ENCODE results near the gene CAPN8.
"Not testable (repeated sequence)": the region's sequence is repeated elsewhere in the genome, so short reads cannot be mapped to it uniquely, and the experiment has no call there.

CAPN8 gene

DNA sequence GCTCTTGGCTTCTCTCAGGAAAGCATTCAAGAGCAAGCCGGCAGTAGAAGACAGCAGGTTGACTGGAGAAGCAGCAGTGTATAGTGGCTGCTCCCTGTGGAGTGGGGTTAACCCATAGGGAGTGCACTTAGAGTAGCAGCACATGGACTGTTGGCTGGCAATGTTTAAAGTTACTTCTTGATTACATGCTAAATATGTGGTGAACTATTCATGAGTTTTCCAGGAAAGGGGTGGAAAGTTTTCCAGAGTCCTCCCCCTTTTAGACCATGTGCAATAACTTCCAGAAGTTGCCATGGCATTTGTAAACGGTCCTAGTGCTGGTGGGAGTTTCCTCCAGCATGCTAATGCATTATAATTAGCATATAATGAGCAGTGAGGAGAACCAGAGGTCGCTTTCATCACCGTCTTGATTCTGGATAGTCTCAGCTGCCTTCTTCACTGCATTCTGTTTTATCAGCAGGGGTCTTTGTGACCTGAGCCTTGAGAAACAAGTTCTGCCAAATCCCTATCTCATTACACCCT, 140.5 kb downstream of the CAPN8 start:
- TF ChIP-seq, protein P1, sequence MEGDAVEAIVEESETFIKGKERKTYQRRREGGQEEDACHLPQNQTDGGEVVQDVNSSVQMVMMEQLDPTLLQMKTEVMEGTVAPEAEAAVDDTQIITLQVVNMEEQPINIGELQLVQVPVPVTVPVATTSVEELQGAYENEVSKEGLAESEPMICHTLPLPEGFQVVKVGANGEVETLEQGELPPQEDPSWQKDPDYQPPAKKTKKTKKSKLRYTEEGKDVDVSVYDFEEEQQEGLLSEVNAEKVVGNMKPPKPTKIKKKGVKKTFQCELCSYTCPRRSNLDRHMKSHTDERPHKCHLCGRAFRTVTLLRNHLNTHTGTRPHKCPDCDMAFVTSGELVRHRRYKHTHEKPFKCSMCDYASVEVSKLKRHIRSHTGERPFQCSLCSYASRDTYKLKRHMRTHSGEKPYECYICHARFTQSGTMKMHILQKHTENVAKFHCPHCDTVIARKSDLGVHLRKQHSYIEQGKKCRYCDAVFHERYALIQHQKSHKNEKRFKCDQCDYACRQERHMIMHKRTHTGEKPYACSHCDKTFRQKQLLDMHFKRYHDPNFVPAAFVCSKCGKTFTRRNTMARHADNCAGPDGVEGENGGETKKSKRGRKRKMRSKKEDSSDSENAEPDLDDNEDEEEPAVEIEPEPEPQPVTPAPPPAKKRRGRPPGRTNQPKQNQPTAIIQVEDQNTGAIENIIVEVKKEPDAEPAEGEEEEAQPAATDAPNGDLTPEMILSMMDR (conservative IDR thresholded peaks at IDR 0.05; ENCODE audit: low read depth) = no peak
- CTCF ChIA-PET = interaction anchor here (0.6 kb wide), 1 partner anchor 20 kb away, joined by 3 read pairs; no protein-coding TSS in a partner anchor
- POLR2A ChIA-PET (ENCODE audit: low non-redundant PET) = no interaction called here
- H3K27ac ChIP-seq = no peak overlapping the region
- no peak for DNase-seq (ENCODE audit: low spot score)

DNA sequence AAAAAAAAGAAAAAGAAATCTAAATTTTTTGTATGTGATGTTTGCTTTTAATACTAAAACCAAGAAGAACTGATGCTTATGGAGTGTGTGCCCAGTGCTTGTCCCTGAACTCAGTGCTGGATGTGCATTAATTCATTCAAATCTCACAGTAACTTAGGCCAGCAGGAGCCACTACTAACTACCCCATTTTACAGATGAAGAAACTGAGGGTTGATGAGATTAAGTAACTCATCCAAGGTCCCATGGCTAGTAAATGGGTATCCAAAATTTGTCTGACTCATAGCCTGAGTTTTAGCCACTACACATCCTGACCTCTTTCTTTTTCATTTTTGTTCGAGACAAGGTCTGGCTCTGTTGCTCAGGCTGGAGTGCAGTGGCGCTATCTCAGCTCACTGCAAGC, 144.4 kb downstream of the CAPN8 start:
- CTCF ChIA-PET = no interaction called here
- TF ChIP-seq, protein P1 (conservative IDR thresholded peaks at IDR 0.05; ENCODE audit: low read depth) = no peak
- no peak for DNase-seq (ENCODE audit: low spot score)
- POLR2A ChIA-PET (ENCODE audit: low non-redundant PET) = no interaction called here
- no peak overlapping the region for H3K27ac ChIP-seq

DNA sequence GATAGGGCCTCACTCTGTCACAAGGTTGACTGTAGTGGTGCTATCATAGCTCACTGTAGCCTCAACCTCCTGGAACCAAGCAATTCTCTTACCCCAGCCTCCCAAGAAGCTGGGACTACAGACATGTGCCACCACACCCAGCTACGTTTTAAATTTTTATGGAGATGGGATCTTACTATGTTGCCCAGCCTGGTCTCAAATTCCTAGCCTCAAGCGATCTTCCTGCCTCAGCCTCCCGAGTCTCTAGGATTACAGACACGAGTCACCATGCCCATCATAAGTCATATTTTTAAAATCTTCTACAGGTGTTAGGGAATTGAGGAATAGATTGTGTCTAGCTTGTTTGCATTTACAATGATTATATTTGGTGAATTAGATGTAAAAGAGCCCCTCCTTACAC, 145.3 kb downstream of the CAPN8 start:
- ChIA-PET CTCF (interaction anchor here (0.6 kb wide), 1 partner anchor 289 kb away, joined by 3 read pairs; no protein-coding TSS in a partner anchor), POLR2A (ENCODE audit: low non-redundant PET) (no interaction called here)
- no peak overlapping the region for H3K27ac ChIP-seq
- no peak for DNase-seq (ENCODE audit: low spot score)
- TF ChIP-seq, protein P1 (conservative IDR thresholded peaks at IDR 0.05; ENCODE audit: low read depth) = no peak

DNA sequence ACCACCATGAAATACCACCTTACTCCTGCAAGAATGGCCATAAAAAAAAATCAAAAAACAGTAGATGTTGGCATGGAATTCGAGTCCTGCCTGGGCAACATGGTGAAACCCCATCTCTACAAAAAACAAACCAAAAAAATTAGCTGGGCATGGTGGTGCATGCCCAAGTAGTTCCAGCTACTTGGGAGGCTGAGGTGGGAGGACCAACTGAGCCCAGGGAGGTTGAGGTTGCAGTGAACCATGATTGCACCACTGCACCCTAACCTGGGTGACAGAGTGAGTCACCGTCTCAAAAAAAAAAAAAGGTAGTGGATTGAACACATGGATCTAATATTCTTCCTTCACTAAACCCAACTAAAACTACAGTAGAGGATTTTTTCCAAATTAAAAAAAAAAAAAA, 146.4 kb downstream of the CAPN8 start:
- ChIA-PET CTCF (interaction anchor here (0.6 kb wide), 1 partner anchor 339 kb away, joined by 4 read pairs; no protein-coding TSS in a partner anchor), POLR2A (ENCODE audit: low non-redundant PET) (no interaction called here)
- DNase-seq (ENCODE audit: low spot score) = no peak
- TF ChIP-seq, protein P1 (conservative IDR thresholded peaks at IDR 0.05; ENCODE audit: low read depth) = no peak
- H3K27ac ChIP-seq = no peak overlapping the region

DNA sequence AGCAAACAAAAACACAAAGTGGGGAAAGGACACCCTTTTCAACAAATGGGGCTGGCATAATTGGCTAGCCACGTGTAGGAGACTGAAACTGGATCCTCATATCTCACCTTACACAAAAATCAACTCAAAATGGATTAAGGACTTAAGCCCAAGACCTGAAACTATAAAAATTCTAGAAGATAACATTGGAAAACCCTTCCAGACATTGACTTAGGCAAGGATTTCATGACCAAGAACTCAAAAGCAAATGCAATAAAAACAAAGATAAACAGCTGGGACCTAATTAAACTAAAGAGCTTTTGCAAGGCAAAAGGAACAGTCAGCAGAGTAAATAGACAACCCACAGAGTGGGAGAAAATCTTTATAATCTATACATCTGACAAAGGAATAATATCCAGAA, 146.9 kb downstream of the CAPN8 start:
- H3K27ac ChIP-seq; POLR2A ChIA-PET (ENCODE audit: low non-redundant PET); DNase-seq (ENCODE audit: low spot score); CTCF ChIA-PET: not testable (repeated sequence)

DNA sequence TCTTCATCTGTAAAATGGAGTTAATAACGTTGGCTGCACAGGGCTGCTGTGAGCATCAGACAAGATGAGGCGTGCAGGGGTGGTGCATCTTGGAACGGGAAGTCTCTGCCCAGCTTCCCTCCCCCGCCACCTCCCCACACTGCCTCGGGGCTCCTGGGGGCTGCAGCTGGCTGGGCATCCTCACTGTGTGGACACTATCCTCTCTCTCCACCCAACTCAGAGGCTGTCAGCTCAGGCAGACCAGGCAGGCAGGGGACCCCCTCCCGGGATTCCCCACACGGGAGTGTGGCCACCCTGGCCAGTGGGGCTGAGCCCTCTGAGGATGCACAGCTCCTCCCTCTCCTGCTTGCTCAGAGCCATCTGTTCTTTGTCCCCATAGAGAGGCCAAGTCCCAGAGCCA, 149.6 kb downstream of the CAPN8 start:
- DNase-seq (ENCODE audit: low spot score) = no peak
- ChIA-PET POLR2A (ENCODE audit: low non-redundant PET) (no interaction called here), CTCF (interaction anchor here (0.5 kb wide), 1 partner anchor 793 kb away, joined by 4 read pairs; no protein-coding TSS in a partner anchor)
- H3K27ac ChIP-seq = no peak overlapping the region
- TF ChIP-seq, protein P1 (conservative IDR thresholded peaks at IDR 0.05; ENCODE audit: low read depth) = no peak

DNA sequence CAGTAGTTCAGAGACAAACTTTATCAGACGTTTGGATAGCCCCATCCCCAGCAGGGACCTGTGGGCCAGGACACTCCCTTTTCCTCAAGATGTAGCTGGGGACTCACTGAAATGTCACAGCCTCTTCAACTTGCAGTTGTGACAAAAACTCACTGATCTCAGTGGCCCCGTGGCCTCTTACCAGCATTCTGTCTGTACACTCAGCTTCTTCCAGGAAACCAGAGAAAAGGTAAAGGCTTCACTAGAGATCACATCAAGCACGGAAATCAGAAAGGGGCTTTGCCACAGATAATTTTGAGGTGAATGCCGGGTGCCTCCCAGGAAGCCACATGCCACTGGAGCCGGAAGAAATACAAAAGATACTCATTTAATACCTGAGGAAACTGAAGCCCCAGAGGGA, 150.1 kb downstream of the CAPN8 start:
- H3K27ac ChIP-seq = no peak overlapping the region
- DNase-seq (ENCODE audit: low spot score) = no peak
- TF ChIP-seq, protein P1 (conservative IDR thresholded peaks at IDR 0.05; ENCODE audit: low read depth) = no peak
- POLR2A ChIA-PET (ENCODE audit: low non-redundant PET) = no interaction called here
- CTCF ChIA-PET = no interaction called here

Measured in RWPE1 (cell line).